ENCODE results near the gene CNRIP1. TPM values are rescaled to one million over a fixed set of nuclear protein-coding genes. Genes with fewer than 3 reads are reported as not detected.

CNRIP1 gene
- total and polyA plus RNA-seq, 2 of the 4 experiments (the other 2 are of a cell fraction) = 23.3 to 32.7 TPM

- Histone ChIP-seq H3K4me1 (ENCODE audit: control insufficient read depth, insufficient read depth, low read length) (no peaks in the 10 kb centered on the region), H3K27me3 (ENCODE audit: control insufficient read depth, insufficient read depth, low read length) (no peaks in the 10 kb centered on the region; the same call in 1 of the 2 replicates), H4K8ac (ENCODE audit: low read depth in 2 of 2, low read length in 2 of 2) (no peak overlapping the region), H2AFZ (replicated peaks; ENCODE audit: low read length, poor library complexity) (no peak overlapping the region), H3K9ac (ENCODE audit: low read depth, low read length) (no peak overlapping the region), H2BK15ac (ENCODE audit: low read depth, low read length) (no peak overlapping the region), H2BK5ac (ENCODE audit: low read depth, low read length, poor library complexity, severe bottlenecking) (no peak overlapping the region), H2AK9ac (replicated peaks; ENCODE audit: low read depth, low read length, poor library complexity) (no peak overlapping the region), H3K36me3 (ENCODE audit: control insufficient read depth, insufficient read depth, low read length) (no peaks in the 10 kb centered on the region), H2BK120ac (ENCODE audit: low read depth, low read length) (no peak overlapping the region), H4K20me1 (ENCODE audit: insufficient read depth, low read length) (no peaks in the 10 kb centered on the region), H4K91ac (ENCODE audit: insufficient read depth, low read depth, low read length) (no peak overlapping the region), H3K18ac (ENCODE audit: low read depth, low read length) (no peak overlapping the region), H2BK20ac (ENCODE audit: low read depth, low read length) (no peak overlapping the region), H3K79me1 (ENCODE audit: low read depth in 1 of 2, low read length in 2 of 2) (no peaks in the 10 kb centered on the region), H4K5ac (ENCODE audit: low read depth, low read length) (no peak overlapping the region), H3K9me1 (ENCODE audit: insufficient read depth, low read length) (no peaks in the 10 kb centered on the region), H3K4ac (ENCODE audit: low read depth, low read length) (no peak overlapping the region), H3K4me2 (ENCODE audit: low read depth, low read length) (no peak overlapping the region), H3K56ac (ENCODE audit: extremely low read depth, insufficient read depth, low read length) (no peak overlapping the region), H2AK5ac (ENCODE audit: low read depth, low read length) (no peak overlapping the region), H3K27ac (ENCODE audit: insufficient read depth, low read length) (no peak overlapping the region), H3K14ac (replicated peaks; ENCODE audit: low read depth, low read length) (no peak overlapping the region), H3K9me3 (ENCODE audit: control insufficient read depth, insufficient read depth, low read length) (no peaks in the 10 kb centered on the region), H3K4me3 (ENCODE audit: insufficient read depth, low read depth, low read length) (no peak overlapping the region), H3K23ac (ENCODE audit: low read depth, low read length) (no peak overlapping the region)
- ChIA-PET POLR2A (ENCODE audit: unreplicated experiment) (no interaction called here), CTCF (no interaction called here)
- WGBS, 2 experiments (ENCODE audit: extremely low coverage in 2 of 2, insufficient read length in 1 of 2) = no CpG with 5 or more reads among the region's 3 CpGs
- intact Hi-C loops (cut with micrococcal nuclease) (loop anchor here (5.0 kb wide), 1 partner anchor 238 kb away; no protein-coding TSS in a partner anchor), in situ Hi-C loops (cut with MboI; ENCODE audit: low sequenced_read_pairs) (no loop called here), dilution Hi-C loops (cut with HindIII; ENCODE audit: low sequenced_read_pairs, unreplicated experiment) (no loop called here)
- TF ChIP-seq CTCF (conservative IDR thresholded peaks at IDR 0.05; ENCODE audit: low read depth, low read length) = peak; percentile 17; the same call in 1 of the 2 replicates
- TF ChIP-seq BHLHE40 (IDR thresholded peaks at IDR 0.05; ENCODE audit: low read depth, low read length) = no peak
- no peak for TF ChIP-seq POLR2A (IDR thresholded peaks at IDR 0.05; ENCODE audit: low read depth, low read length)
- DNase-seq = no peak
- ATAC-seq (ENCODE audit: low read depth) = no peak
- BruUV-seq (replicated peaks) = no TSS peak
Observed at GRCh38 chr2:68359889-68360288, 40.1 kb upstream of the CNRIP1 start.
